HG03095 (cell line): ENCODE measurements around the gene GNG8.

ENCODE experiments used
- ATAC-seq: cut with Tn5 transposase; IDR thresholded peaks from one replicate; pipeline ENCODE4 v1.9.1; 2021; ENCODE audit warnings: moderate library complexity; ENCODE audit not compliant: unreplicated experiment

The GNG8 gene

DNA sequence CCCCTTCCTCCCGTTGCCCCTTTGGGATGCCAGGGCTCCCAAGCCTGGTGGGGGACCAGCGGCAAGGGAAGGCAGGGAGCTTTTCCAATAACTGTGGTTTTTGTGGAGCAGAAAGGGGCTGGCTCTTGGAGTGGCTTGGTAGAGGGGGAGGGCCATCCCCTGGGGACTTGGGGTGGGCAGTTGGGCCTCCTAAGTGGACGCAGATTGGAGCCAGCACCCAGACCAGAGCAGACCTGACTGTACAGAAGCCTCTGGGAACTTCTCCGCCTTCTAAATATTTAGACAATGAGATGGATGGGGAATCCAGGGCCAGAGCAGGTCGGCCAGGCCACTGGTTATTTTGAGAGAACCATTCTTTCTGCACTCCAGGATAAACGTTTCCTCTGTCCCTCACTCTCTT, 15.3 kb downstream of the GNG8 start:
- ATAC-seq = no peak

DNA sequence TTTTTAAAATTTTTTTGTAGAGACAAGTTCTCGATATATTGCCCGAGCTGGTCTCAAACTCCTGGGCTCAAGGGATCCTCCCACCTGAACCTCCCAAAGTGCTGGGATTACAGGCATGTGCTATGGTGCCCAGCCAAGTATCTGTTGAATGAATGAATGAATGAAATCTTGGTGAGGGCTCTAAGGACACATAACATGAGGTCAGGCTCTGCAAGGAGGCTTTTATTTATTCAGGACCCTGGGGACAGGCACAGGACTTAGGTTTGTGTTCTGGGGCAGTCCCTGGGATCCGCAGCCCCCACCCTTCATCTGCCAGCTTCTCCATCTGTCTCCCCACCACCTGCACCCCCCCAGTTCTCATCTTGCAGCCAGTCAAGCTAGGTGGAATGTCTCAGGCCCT, 15.7 kb downstream of the GNG8 start:
- ATAC-seq = no peak

DNA sequence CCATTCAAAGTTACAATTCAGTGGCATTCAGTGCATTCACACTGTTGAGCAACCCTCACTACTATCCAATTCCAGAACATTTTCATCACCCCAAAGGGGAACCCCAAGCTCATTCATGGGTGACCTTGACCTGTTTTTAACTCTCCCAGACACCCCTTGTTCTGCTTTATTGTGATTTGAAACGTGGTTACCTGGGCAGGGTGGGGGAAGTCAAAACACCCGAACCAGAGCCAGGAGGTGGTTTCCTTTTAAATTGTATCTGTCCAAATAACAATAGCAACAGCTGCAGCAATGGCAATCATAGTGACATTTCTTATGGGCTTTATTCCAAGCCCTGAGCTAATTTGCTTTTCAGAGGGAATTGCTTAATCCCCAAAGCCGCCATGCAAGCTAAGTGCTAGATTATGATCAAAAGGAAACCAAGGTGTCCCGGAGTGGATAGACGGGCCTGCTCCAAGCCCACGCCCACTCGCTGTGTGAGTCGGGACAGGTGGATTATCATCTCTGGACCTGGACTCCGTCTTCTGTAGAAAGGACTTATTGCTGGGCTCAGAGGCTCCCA, 17.3 kb downstream of the GNG8 start:
- ATAC-seq = no peak

DNA sequence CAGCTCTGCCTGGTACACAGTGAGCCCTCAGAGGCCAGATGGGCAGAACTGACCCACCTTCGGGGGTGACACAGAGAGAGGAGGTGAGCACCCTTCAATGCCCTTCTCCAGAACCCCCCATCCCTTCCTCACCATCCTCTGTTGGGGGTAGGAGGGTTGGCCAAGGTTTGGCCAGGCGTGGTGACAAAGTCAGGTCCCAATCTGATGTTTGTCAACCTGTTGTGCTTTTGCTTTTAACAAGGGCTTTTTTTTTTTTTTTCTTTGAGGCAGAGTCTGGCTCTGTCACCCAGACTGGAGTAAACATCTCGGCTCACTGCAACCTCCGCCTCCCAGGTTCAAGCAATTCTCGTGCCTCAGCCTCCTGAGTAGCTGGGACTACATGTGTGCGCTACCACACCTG, 18.4 kb downstream of the GNG8 start:
- ATAC-seq = no peak

GRCh38 chr19:46616631-46617322, 19.2 kb downstream of the GNG8 start:
- no peak for ATAC-seq

- no peak for ATAC-seq
These were observed 20.0 kb downstream of the GNG8 start for GRCh38 chr19:46615966-46616365.

DNA sequence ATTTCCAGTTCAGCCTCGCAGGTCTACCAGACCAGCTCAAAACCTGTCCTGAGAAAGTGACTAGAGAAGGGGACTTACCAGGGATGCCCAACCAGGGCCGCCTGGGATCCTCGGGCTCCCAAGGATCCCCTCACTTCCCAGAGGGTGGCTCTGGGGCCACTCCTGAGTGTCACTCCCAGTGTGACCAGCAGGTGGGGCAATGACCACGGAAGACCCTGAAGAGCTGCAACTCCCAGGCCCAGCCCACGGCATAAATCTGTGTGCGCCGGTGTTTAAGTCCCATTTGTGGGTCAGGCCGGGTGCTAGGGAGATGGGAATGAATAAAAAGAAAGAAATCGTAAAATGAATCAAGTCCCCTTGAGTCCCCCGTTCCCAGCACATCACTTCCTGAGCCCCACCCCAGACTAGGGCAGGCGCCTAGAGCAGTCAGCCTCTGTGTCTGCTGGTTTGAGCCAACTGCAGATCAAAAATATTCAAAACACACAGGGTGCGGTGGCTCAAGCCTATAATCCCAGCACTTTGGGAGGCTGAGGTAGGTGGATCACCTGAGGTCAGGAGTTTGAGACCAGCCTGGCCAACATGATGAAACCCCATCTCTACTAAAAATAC, 21.8 kb downstream of the GNG8 start:
- no peak for ATAC-seq

DNA sequence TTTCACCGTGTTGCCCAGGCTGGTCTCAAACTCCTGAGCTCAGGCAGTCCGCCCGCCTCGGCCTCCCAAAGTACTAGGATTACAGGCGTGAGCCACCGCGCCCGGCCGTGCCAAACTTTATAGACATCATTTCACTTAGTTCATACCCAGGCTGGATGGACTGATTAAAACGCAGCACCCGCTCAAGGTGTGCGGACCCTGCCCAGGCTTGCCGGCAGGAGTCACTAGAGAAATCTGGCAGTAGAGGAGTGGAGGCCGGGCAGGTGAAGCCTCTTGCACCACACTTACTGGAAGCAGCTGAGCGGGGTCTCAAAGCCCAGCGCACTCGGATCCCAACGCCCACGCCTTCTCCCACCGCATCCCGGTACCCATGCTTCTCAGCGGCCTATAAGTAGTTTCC, 22.5 kb downstream of the GNG8 start:
- ATAC-seq = no peak

DNA sequence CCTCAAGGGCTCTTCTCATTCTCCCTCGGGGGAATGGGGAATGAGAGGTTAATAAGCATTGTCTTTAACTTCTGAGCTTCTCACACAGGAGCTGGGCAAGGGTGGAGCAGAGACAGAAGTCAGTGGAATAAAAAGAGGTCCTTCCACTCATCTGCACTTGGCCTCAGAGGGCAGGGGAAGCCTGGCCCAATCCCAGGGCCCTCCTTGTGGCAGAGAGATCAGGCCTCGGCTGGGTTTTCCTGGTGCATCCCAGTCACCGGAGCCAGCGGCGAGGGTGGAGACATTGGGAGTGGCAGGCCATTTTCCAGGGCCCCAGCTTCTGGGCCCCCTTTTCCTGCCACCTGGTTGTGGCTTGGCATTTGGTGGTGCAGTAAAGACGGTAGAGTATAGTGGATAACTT, 24.2 kb downstream of the GNG8 start:
- ATAC-seq = no peak

- ATAC-seq = no peak
These were observed 24.9 kb downstream of the GNG8 start for GRCh38 chr19:46610851-46611770.

GRCh38 chr19:46610413-46610775, 25.6 kb downstream of the GNG8 start:
- no peak for ATAC-seq

- ATAC-seq = no peak
These were observed 26.2 kb downstream of the GNG8 start for GRCh38 chr19:46609511-46610412.

- ATAC-seq = no peak
These were observed 27.2 kb downstream of the GNG8 start for GRCh38 chr19:46608581-46609345.

GRCh38 chr19:46608178-46608577, 27.8 kb downstream of the GNG8 start:
- ATAC-seq = no peak

DNA sequence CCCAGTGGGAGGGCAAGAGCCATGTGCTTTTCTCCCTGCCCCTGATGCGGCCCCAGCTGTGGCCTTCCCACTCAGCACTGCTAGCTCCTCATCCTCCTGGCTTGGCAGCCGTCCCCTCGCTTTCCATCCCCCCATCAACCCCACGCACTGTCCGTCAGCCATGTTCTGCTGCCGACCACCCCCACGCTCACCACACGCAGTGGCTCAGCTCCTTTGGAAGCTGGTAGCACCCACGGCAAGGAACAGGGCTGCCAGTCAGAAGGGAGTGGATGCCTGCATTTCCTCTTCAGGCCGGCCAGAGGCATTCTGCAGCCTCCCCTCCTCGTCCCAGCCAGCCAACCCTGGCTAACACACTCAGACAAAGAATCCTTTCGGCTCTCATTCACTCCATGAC, 28.6 kb downstream of the GNG8 start:
- no peak for ATAC-seq

GRCh38 chr19:46606681-46607447, 29.1 kb downstream of the GNG8 start:
- no peak for ATAC-seq

DNA sequence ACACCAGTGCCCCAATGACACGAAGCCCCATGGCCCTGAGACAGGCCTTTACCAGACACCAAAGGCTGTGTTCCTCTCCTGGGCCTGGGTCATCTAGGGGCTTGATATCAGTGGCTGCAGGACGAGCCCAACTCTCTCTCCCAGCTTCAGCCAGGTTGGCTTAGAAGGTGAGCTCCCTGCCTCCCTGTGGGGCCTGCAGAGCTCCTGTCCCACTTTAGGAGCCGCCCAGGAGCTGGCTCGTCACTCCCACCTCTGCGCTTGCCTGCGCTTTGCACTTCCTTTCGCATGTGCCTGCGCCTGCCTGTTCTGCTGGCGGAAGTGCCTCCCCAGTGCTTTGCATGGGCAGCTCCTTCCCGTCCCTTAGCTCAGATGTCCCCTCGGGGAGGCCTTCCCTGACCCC, 30.0 kb downstream of the GNG8 start:
- no peak for ATAC-seq

DNA sequence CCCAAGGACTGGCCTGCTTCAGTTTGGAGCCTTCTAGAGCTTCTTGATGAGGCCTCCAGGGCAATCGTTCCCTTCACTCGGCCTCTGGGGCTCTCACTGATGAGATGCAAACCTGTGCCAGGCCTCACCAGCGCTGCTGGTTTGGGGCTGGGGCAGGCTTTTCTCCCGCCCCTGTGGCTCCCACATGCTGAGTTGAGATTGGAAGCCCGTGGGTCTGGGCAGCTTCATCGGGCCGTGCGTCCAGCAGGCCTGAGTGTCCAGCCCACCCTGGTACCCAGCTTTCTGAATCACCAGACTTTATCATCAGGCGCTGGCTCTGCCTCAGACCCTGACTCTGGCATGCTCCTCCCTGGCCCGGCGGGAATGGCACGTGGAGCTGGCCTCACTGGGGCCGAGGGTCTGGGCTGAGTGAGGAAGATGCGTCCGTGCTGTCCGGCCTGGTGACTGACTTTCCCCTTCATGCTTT, 30.6 kb downstream of the GNG8 start:
- no peak for ATAC-seq

DNA sequence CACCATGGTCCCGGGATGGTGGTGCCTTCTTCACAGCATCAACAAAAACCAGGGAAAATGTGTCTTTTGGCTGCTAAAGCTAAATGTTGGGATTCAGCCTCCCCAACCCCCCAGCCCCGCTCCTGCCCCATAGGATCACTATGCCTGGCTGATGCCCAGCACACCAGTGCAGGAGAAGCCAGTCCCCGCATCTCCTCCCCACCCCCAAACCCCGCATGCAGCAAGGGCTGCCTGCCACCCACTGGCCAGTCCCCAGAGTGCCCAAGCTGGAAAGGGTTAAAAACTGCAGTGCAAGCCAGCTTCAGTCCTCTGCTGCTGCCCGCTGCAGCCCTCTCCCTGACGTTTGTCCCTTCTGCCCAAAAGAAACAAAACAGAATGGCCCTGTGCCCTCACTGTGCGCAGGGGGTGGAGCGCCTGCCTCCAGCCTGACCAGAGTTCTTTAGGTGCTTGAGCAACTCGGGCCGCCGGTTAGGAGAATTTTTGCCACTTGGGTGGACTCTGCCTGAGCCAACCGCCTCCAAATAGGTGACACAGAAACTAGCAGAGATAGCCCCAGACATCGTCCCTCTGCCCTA, 31.1 kb downstream of the GNG8 start:
- ATAC-seq = no peak
